Measurements from ENCODE around the gene MACROD1.

The MACROD1 gene

GRCh38 chr11:64014356-64014755, 151.6 kb downstream of the MACROD1 start:
- DNase-seq (ENCODE audit: low spot score), result no peak

GRCh38 chr11:64013141-64013896, 152.6 kb downstream of the MACROD1 start:
- DNase-seq (ENCODE audit: low spot score), result no peak

- DNase-seq (ENCODE audit: low spot score), result no peak
Observed at GRCh38 chr11:64011371-64011770, 154.5 kb downstream of the MACROD1 start.

GRCh38 chr11:64010783-64011182, 155.1 kb downstream of the MACROD1 start:
- DNase-seq (ENCODE audit: low spot score), result no peak

- no peak for DNase-seq (ENCODE audit: low spot score)
Observed at GRCh38 chr11:64009710-64010109, 156.2 kb downstream of the MACROD1 start.

- DNase-seq (ENCODE audit: low spot score), result no peak
Observed at GRCh38 chr11:64008914-64009633, 156.8 kb downstream of the MACROD1 start.

- DNase-seq (ENCODE audit: low spot score), result no peak
Observed at GRCh38 chr11:64008283-64008913, 157.5 kb downstream of the MACROD1 start.

GRCh38 chr11:64007629-64008282, 158.2 kb downstream of the MACROD1 start:
- peak; percentile 41 for DNase-seq (ENCODE audit: low spot score)

- no peak for DNase-seq (ENCODE audit: low spot score)
Observed at GRCh38 chr11:64007160-64007628, 158.7 kb downstream of the MACROD1 start.

- DNase-seq (ENCODE audit: low spot score), result no peak
Observed at GRCh38 chr11:64006398-64006797, 159.5 kb downstream of the MACROD1 start.

GRCh38 chr11:64005691-64006090, 160.2 kb downstream of the MACROD1 start:
- DNase-seq (ENCODE audit: low spot score), result no peak

GRCh38 chr11:64004590-64004984, 161.3 kb downstream of the MACROD1 start:
- DNase-seq (ENCODE audit: low spot score), result no peak

GRCh38 chr11:64003807-64004589, 161.9 kb downstream of the MACROD1 start:
- DNase-seq (ENCODE audit: low spot score), result no peak

- no peak for DNase-seq (ENCODE audit: low spot score)
Observed at GRCh38 chr11:64001484-64002420, 164.2 kb downstream of the MACROD1 start.

- DNase-seq (ENCODE audit: low spot score), result no peak
Observed at GRCh38 chr11:64000740-64001483, 165.0 kb downstream of the MACROD1 start.

GRCh38 chr11:64000026-64000739, 165.7 kb downstream of the MACROD1 start:
- peak; percentile 59 for DNase-seq (ENCODE audit: low spot score)

GRCh38 chr11:63999349-64000025, 166.4 kb downstream of the MACROD1 start:
- no peak for DNase-seq (ENCODE audit: low spot score)

- DNase-seq (ENCODE audit: low spot score), result no peak
Observed at GRCh38 chr11:63998558-63999348, 167.2 kb downstream of the MACROD1 start.
